ENCODE results near the gene AIRE.

The AIRE gene

DNA sequence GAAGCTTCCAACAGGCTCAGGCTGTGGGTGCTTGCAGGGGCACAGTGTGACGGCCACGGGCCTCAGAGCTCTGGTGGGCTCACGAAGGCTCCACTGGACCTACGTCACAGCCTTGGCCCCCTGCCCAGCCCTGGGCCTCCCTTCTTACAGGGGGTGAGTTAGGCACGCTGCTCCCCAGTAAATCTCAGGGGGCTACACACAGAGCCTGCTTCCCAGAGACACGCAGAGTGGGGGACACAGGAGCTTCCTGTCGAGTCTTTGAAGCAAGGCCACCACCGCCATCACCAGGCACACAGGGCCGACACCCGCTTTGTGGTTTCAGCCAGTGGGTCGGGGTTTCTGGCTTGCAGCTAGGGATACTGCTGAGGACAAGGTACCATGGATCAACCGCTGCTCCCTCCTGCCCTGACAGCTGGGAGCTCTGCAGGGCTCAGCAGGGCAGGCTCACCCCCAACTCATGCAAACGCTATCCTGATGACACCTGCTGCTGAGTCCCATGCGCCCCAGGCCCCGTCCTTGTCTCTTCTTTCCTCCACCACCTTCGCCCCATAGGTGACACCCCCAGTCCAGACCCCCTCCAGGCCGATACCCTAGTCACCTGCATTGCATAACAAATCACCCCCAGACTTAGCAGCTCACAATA, 59.0 kb downstream of the AIRE start:
- TF ChIP-seq, protein P1, sequence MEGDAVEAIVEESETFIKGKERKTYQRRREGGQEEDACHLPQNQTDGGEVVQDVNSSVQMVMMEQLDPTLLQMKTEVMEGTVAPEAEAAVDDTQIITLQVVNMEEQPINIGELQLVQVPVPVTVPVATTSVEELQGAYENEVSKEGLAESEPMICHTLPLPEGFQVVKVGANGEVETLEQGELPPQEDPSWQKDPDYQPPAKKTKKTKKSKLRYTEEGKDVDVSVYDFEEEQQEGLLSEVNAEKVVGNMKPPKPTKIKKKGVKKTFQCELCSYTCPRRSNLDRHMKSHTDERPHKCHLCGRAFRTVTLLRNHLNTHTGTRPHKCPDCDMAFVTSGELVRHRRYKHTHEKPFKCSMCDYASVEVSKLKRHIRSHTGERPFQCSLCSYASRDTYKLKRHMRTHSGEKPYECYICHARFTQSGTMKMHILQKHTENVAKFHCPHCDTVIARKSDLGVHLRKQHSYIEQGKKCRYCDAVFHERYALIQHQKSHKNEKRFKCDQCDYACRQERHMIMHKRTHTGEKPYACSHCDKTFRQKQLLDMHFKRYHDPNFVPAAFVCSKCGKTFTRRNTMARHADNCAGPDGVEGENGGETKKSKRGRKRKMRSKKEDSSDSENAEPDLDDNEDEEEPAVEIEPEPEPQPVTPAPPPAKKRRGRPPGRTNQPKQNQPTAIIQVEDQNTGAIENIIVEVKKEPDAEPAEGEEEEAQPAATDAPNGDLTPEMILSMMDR (IDR thresholded peaks at IDR 0.05; ENCODE audit: low read depth, low read length, missing control alignments) = no peak

DNA sequence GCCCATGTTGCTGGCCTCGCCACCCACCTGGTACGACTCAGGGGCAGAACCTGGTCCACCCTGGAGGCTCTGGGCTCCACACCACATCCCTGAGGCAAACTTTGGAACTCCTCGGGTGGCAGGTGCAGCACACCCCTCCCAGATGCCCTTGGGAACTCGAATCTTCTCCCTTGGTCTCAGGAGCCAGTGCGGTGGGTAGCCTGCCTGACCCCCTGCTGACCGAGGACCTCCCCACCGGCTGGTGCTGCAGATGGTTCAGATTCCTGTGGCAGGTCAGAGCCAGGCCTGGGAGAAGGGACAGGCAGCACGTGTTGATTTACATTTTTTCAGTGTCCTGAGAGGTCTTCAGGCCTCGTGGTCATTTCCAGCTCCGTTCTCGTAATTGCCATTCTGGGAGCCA, 59.8 kb downstream of the AIRE start:
- no peak overlapping the region for H3K4me3 ChIP-seq (replicated peaks; ENCODE audit: low read depth, low read length)
- TF ChIP-seq, protein P1 (IDR thresholded peaks at IDR 0.05; ENCODE audit: low read depth, low read length, missing control alignments) = no peak
- no peak for DNase-seq (ENCODE audit: extremely low read depth, low read depth)

More for the DNA sequence above, 59.0 kb downstream of the AIRE start:
- no peak for DNase-seq (ENCODE audit: extremely low read depth, low read depth)
- H3K4me3 ChIP-seq (replicated peaks; ENCODE audit: low read depth, low read length) = no peak overlapping the region

DNA sequence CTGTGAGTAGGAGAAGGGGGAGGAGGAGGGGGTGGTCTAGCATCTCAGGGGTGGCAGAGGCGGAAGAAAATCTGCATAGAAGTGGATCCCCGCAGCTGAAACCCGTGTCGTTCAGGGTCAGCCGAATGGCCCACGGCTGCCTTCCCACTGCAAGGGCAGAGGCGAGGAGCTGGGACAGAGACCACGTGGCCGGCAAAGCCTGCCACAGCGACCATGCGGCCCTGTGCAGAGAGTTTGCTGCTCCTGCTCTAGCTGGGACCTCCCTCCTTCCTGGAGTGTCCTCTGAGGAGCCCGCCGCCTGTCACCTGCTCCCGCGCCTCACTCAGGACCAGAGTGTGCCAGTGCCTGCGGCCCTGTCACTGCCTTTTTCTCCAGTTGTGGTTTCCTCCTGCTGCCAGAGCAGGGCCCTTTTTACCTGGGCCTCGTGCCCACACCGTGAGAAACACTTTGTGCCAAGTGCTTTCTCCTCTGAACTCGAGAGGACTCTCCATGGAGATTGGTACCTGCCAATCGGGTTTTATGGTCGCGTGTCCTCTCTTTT, 62.3 kb downstream of the AIRE start:
- DNase-seq (ENCODE audit: extremely low read depth, low read depth) = no peak
- no peak overlapping the region for H3K4me3 ChIP-seq (replicated peaks; ENCODE audit: low read depth, low read length)
- TF ChIP-seq, protein P1 (IDR thresholded peaks at IDR 0.05; ENCODE audit: low read depth, low read length, missing control alignments) = no peak
